K562 (cell line): ENCODE results near the gene WDR44. TPM values are rescaled to one million over a fixed set of nuclear protein-coding genes. Genes with fewer than 3 reads are reported as not detected.

Experiments
- ARHGAP35 ChIP-seq: fragments of 450-650 bp; IDR thresholded peaks from 2 replicates; pipeline ENCODE4 v1.6.1; 2018; ENCODE audit not compliant: partially characterized antibody
- CREB5 ChIP-seq: fragments of 250-450 bp; sonication (Bioruptor Pico); IDR thresholded peaks from 2 replicates; pipeline ENCODE4 v1.5.0; 2020; ENCODE audit warnings: mild to moderate bottlenecking
- DDX20 ChIP-seq: fragments of 450-650 bp; IDR thresholded peaks from 2 replicates; pipeline ENCODE4 v1.6.1; 2016; ENCODE audit warnings: missing genetic modification characterization, low read depth, mild to moderate bottlenecking, missing compliant biosample characterization, moderate library complexity
- EGR1 ChIP-seq: fragments of 450-650 bp; conservative IDR thresholded peaks from 2 replicates; pipeline ENCODE4 v1.6.1; 2017; ENCODE audit warnings: mild to moderate bottlenecking
- HNRNPUL1 ChIP-seq: fragments of 200-400 bp; formaldehyde crosslinking; IDR thresholded peaks from 2 replicates; pipeline ENCODE4 v1.6.1; 2017; ENCODE audit warnings: low read length
- L3MBTL2 ChIP-seq: fragments of 450-650 bp; IDR thresholded peaks from 2 replicates; pipeline ENCODE4 v1.6.1; 2016; ENCODE audit warnings: mild to moderate bottlenecking, moderate library complexity
- LCOR ChIP-seq: sonication (generic); formaldehyde crosslinking; IDR thresholded peaks from 2 replicates; pipeline ENCODE4 v1.8.0; 2022; ENCODE audit warnings: mild to moderate bottlenecking, missing genetic modification reagents
- MAX ChIP-seq: sonication (generic); formaldehyde crosslinking; IDR thresholded peaks from 2 replicates; pipeline ENCODE4 v1.9.0; 2022; ENCODE audit warnings: mild to moderate bottlenecking, missing genetic modification reagents
- MEF2D ChIP-seq: conservative IDR thresholded peaks from 2 replicates; pipeline ENCODE4 v1.6.1; 2016; ENCODE audit warnings: low read depth, missing genetic modification characterization, missing compliant biosample characterization
- NFE2 ChIP-seq: IDR thresholded peaks from 2 replicates; pipeline ENCODE4 v1.6.1; 2014; ENCODE audit warnings: antibody characterized with exemption, low read depth
- NR4A1 ChIP-seq, 2 experiments: fragments of 250-450 bp in 1 of 2; fragments of 450-650 bp in 1 of 2; sonication (Bioruptor Pico) in 1 of 2; IDR thresholded peaks; 2 replicates each; pipeline versions ENCODE4 v1.4.0 to v1.6.1; 2016 to 2020; ENCODE audit warnings: mild to moderate bottlenecking in 2 of 2, missing compliant biosample characterization in 1 of 2, missing genetic modification characterization in 1 of 2, moderate library complexity in 1 of 2
- NRF1 ChIP-seq, 2 experiments: fragments of 450-650 bp; IDR thresholded peaks in 1 of 2; conservative IDR thresholded peaks in 1 of 2; 2 replicates each; pipeline ENCODE4 v1.6.1; 2014; ENCODE audit warnings: mild to moderate bottlenecking in 2 of 2
- PHF8 ChIP-seq: fragments of 200-600 bp; sonication (generic); IDR thresholded peaks from 2 replicates; pipeline ENCODE4 v1.6.1; 2012; ENCODE audit warnings: mixed run types, mild to moderate bottlenecking, inconsistent platforms, low read length, moderate library complexity, borderline replicate concordance
- POLR2AphosphoS2 ChIP-seq: IDR thresholded peaks from 2 replicates; pipeline ENCODE4 v1.6.1; 2012; ENCODE audit warnings: low read length, improper control_type of control experiment
- POLR2H ChIP-seq: IDR thresholded peaks from 2 replicates; pipeline ENCODE4 v1.6.1; 2016; ENCODE audit warnings: missing genetic modification characterization, low read depth, mild to moderate bottlenecking, control low read depth, missing compliant biosample characterization, moderate library complexity
- PURB ChIP-seq: sonication (generic); formaldehyde crosslinking; IDR thresholded peaks from 2 replicates; pipeline ENCODE4 v1.9.0; 2021; ENCODE audit warnings: low read depth, mild to moderate bottlenecking, missing genetic modification reagents
- SLC30A9 ChIP-seq: fragments of 250-450 bp; sonication (Bioruptor Pico); IDR thresholded peaks from 2 replicates; pipeline ENCODE4 v1.8.0; 2022; ENCODE audit warnings: mild to moderate bottlenecking, moderate library complexity
- SNAPC5 ChIP-seq: fragments of 250-450 bp; sonication (Bioruptor Pico); IDR thresholded peaks from 2 replicates; pipeline ENCODE4 v1.8.0; 2021; ENCODE audit warnings: moderate library complexity, mild to moderate bottlenecking, inconsistent platforms
- TBP ChIP-seq: optimal IDR thresholded peaks from 2 replicates; pipeline ENCODE3; 2011; ENCODE audit warnings: low read depth, low read length, improper control_type of control experiment
- ZBTB33 ChIP-seq: sonication (generic); formaldehyde crosslinking; IDR thresholded peaks from 2 replicates; pipeline ENCODE4 v1.8.1; 2023; ENCODE audit warnings: mild to moderate bottlenecking, missing genetic modification reagents
- ZNF551 ChIP-seq: fragments of 250-450 bp; sonication (Bioruptor Pico); IDR thresholded peaks from 2 replicates; pipeline ENCODE4 v1.5.0; 2021; ENCODE audit warnings: mild to moderate bottlenecking, moderate library complexity
- polyA plus RNA-seq, 8 experiments: library from polyadenylated mRNA; depleted of rRNA in 4 of 8; stranded (reverse) in 5 of 8; unstranded in 3 of 8; fragments of >200 nt; fragmentation: Nextera tagmentation in 2 of 8; fragmentation: Illumina TruSeq in 1 of 8; extraction: Ambion mirVana in 2 of 8; extraction: Trizol in 1 of 8; gene quantifications; 2 replicates each; pipeline versions ENCODE4 v1.2.1 to v1.2.3, GENCODE V29; 2011 to 2014; ENCODE audit warnings: inconsistent platforms in 1 of 8, missing spikeins in 1 of 8
- total RNA-seq, 7 experiments: library from RNA; depleted of rRNA in 6 of 7; stranded (reverse); fragments of >200 nt in 6 of 7; fragmentation: Illumina TruSeq in 2 of 7; extraction: Trizol in 2 of 7; gene quantifications; 2 replicates each; pipeline versions ENCODE4 v1.2.1 to v1.2.3, GENCODE V29; 2011 to 2021; ENCODE audit warnings: low replicate concordance in 1 of 7

WDR44 gene
- total and polyA plus RNA-seq, 9 of the 15 experiments (the other 6 are each of a cell fraction or from before 2014, with no cell fraction given): 5.6 to 20.0 (median 14.6) TPM

GRCh38 chrX:118345464-118346257 is at the start of gene WDR44 (continued):
- TF ChIP-seq CREB5 (no peak), ZBTB33 (CRISPR knock-in tag) (0 out of 2 replicates have a peak, but pooled peaks have one; percentile 23), SLC30A9 (no peak), HNRNPUL1 (no peak), MAX (CRISPR knock-in tag) (peak; percentile 13; the same call in 1 of the 2 replicates), DDX20 (tag) (no peak), ZNF551 (CRISPR knock-in tag) (no peak), L3MBTL2 (no peak; the same call in 1 of the 2 replicates), EGR1 (peak; percentile 98), SNAPC5 (CRISPR knock-in tag) (no peak), POLR2AphosphoS2 (no peak), POLR2H (peak; percentile 84), NRF1 (conservative IDR thresholded peaks at IDR 0.05 in 1 of 2, IDR thresholded peaks at IDR 0.05 in 1 of 2) (peak; percentile 98), PURB (CRISPR knock-in tag) (no peak), NR4A1 (CRISPR knock-in tag; IDR thresholded peaks at IDR 0.05) (no peak), NR4A1 (tag; IDR thresholded peaks at IDR 0.05) (no peak), PHF8 (peak; percentile 74), ARHGAP35 (peak; percentile 81), NFE2 (no peak), TBP (peak; percentile 82), MEF2D (tag) (no peak), LCOR (CRISPR knock-in tag) (peak; percentile 45; the same call in 1 of the 2 replicates)
